PFSK-1 (cell line): ENCODE measurements around the gene MRPL51.
A peak's percentile ranks its signal among the peaks of the same experiment; 100 is the strongest.

Source experiments
- FOXP2 ChIP-seq: optimal IDR thresholded peaks from 2 replicates; pipeline ENCODE3; 2011; ENCODE audit warnings: borderline replicate concordance, control low read depth, inconsistent platforms; ENCODE audit not compliant: insufficient read depth; ENCODE audit errors: extremely low read length, extremely low read depth
- POLR2AphosphoS5 ChIP-seq: IDR thresholded peaks from 2 replicates; pipeline ENCODE4 v1.6.1; 2012; ENCODE audit warnings: low read depth, mild to moderate bottlenecking, control low read depth, low read length, moderate library complexity
- REST ChIP-seq, 2 experiments: IDR thresholded peaks; 2 replicates each; pipeline versions ENCODE4 v1.6.1 to v1.8.0; 2011 to 2012; ENCODE audit warnings: low read depth in 2 of 2, low read length in 2 of 2, control low read depth in 1 of 2, inconsistent platforms in 1 of 2, mild to moderate bottlenecking in 1 of 2, moderate library complexity in 1 of 2; ENCODE audit not compliant: insufficient read depth in 1 of 2
- SIN3A ChIP-seq: IDR thresholded peaks from 2 replicates; pipeline ENCODE4 v1.6.1; 2012; ENCODE audit warnings: mild to moderate bottlenecking, low read length, moderate library complexity, borderline replicate concordance; ENCODE audit not compliant: insufficient read depth
- TAF1 ChIP-seq: IDR thresholded peaks from 2 replicates; pipeline ENCODE4 v1.6.1; 2012; ENCODE audit warnings: low read length, control low read depth, borderline replicate concordance; ENCODE audit not compliant: insufficient read depth

The MRPL51 gene

GRCh38 chr12:6535960-6536847 lies 43.1 kb upstream of the MRPL51 start:
- TF ChIP-seq TAF1 = no peak
- TF ChIP-seq FOXP2 = no peak
- TF ChIP-seq SIN3A = no peak
- no peak for TF ChIP-seq REST (IDR thresholded peaks at IDR 0.05; ENCODE audit: insufficient read depth in 1 of 2, low read depth in 2 of 2, low read length in 2 of 2)
- TF ChIP-seq POLR2AphosphoS5 = peak; percentile 54

GRCh38 chr12:6535697-6535946 lies 42.6 kb upstream of the MRPL51 start:
- TF ChIP-seq SIN3A = 0 out of 2 replicates have a peak, but pooled peaks have one; percentile 3
- TF ChIP-seq FOXP2 = no peak
- 0 out of 2 replicates have a peak, but pooled peaks have one; percentile 9 for TF ChIP-seq TAF1

GRCh38 chr12:6534945-6535696 lies 42.1 kb upstream of the MRPL51 start:
- TF ChIP-seq SIN3A = peak; percentile 53; the same call in 1 of the 2 replicates
- TF ChIP-seq TAF1 = peak; percentile 65; the same call in 1 of the 2 replicates
- TF ChIP-seq REST (IDR thresholded peaks at IDR 0.05; ENCODE audit: insufficient read depth in 1 of 2, low read depth in 2 of 2, low read length in 2 of 2) = 0 out of 4 replicates have a peak, but pooled peaks of 1 of the 2 experiments have one; percentile 42
- TF ChIP-seq FOXP2 = no peak
- TF ChIP-seq POLR2AphosphoS5 = peak; percentile 67

- TF ChIP-seq SIN3A (no peak), REST (IDR thresholded peaks at IDR 0.05; ENCODE audit: insufficient read depth in 1 of 2, low read depth in 2 of 2, low read length in 2 of 2) (no peak), POLR2AphosphoS5 (no peak; the same call in 1 of the 2 replicates), TAF1 (no peak), FOXP2 (no peak)
Measured at GRCh38 chr12:6534695-6534944, 41.6 kb upstream of the MRPL51 start.

GRCh38 chr12:6533923-6534694 lies 41.0 kb upstream of the MRPL51 start, which contains the start of gene GAPDH:
GAPDH (plus strand) TSS chr12:6534517; CDS start chr12:6534833, 316 bp downstream.
- TF ChIP-seq TAF1 (peak; percentile 96; the same call in 1 of the 2 replicates), SIN3A (peak; percentile 85), POLR2AphosphoS5 (peak; percentile 98), REST (IDR thresholded peaks at IDR 0.05; ENCODE audit: insufficient read depth in 1 of 2, low read depth in 2 of 2, low read length in 2 of 2) (peak in 1 of 2 experiments; percentile 40; a peak in 1 of 4 replicates), FOXP2 (no peak)
